Smooth muscle cell (in vitro differentiated cells): ENCODE data around the gene MYLK3. TPM values are rescaled to one million over a fixed set of nuclear protein-coding genes. Genes with fewer than 3 reads are reported as not detected.

Source experiments
- DNase-seq: peaks from one replicate; lab custom pipeline; 2025; ENCODE audit not compliant: unreplicated experiment; lab: John Stamatoyannopoulos, UW
- H2AFZ ChIP-seq: fragments of 200-600 bp; sonication (generic); 2 replicates; pipeline ENCODE4 v1.6.0; 2016; ENCODE audit warnings: antibody characterized with exemption, low read depth, mild to moderate bottlenecking
- H3F3A ChIP-seq: fragments of 200-600 bp; sonication (generic); 2 replicates; pipeline ENCODE4 v1.6.0; 2017; ENCODE audit warnings: antibody characterized with exemption, low read depth
- H3K27ac ChIP-seq: fragments of 200-600 bp; sonication (generic); 2 replicates; pipeline ENCODE4 v1.5.1; 2016; ENCODE audit warnings: low read depth, mild to moderate bottlenecking
- H3K27me3 ChIP-seq: fragments of 200-600 bp; sonication (generic); 2 replicates; pipeline ENCODE4 v1.6.1; 2016; ENCODE audit warnings: low read depth, mild to moderate bottlenecking
- H3K36me3 ChIP-seq: fragments of 200-600 bp; sonication (generic); 2 replicates; pipeline ENCODE4 v1.5.1; 2016; ENCODE audit warnings: low read depth
- H3K4me1 ChIP-seq: fragments of 200-600 bp; sonication (generic); 2 replicates; pipeline ENCODE4 v1.5.1; 2016; ENCODE audit warnings: low read depth
- H3K4me2 ChIP-seq: fragments of 200-600 bp; sonication (generic); 2 replicates; pipeline ENCODE4 v1.6.0; 2016; ENCODE audit warnings: mild to moderate bottlenecking
- H3K4me3 ChIP-seq: fragments of 200-600 bp; sonication (generic); 2 replicates; pipeline ENCODE4 v1.5.1; 2016; ENCODE audit warnings: mild to moderate bottlenecking
- H3K79me2 ChIP-seq: fragments of 200-600 bp; sonication (generic); 2 replicates; pipeline ENCODE4 v1.6.0; 2016; ENCODE audit warnings: low read depth, mild to moderate bottlenecking
- H3K9ac ChIP-seq: fragments of 200-600 bp; sonication (generic); 2 replicates; pipeline ENCODE4 v1.6.0; 2016; ENCODE audit warnings: low read depth
- H3K9me3 ChIP-seq: fragments of 200-600 bp; sonication (generic); replicated peaks from 2 replicates; pipeline ENCODE4 v1.5.1; 2016; ENCODE audit warnings: low read depth
- H4K20me1 ChIP-seq: fragments of 200-600 bp; sonication (generic); 2 replicates; pipeline ENCODE4 v1.6.0; 2016; ENCODE audit warnings: low read depth
- WGBS: methylation state at CpG from one replicate; pipeline ENCODE4 v1.1.7; 2016; ENCODE audit warnings: low lambda C conversion rate; 5-methylcytosine and 5-hydroxymethylcytosine counted together
- polyA plus RNA-seq: library from polyadenylated mRNA; unstranded; fragments of >200 nt; fragmentation: Nextera tagmentation; extraction: Ambion mirVana; gene quantifications from 2 replicates; pipeline ENCODE4 v1.2.1, GENCODE V29; 2016
- total RNA-seq: library from RNA; depleted of rRNA; stranded (reverse); fragments of >200 nt; gene quantifications from 2 replicates; pipeline ENCODE4 v1.2.3, GENCODE V29; 2014
- TF ChIP-seq, protein P1 (sequence below): fragments of 200-600 bp; sonication (generic); IDR thresholded peaks from 2 replicates; pipeline ENCODE4 v1.5.1; 2017; ENCODE audit warnings: borderline replicate concordance, mild to moderate bottlenecking, antibody characterized with exemption; ENCODE audit not compliant: insufficient read depth, poor library complexity, severe bottlenecking

Gene MYLK3
- total and polyA plus RNA-seq, 2 experiments from 2014 or later = 0.22 to 0.33 TPM

DNA sequence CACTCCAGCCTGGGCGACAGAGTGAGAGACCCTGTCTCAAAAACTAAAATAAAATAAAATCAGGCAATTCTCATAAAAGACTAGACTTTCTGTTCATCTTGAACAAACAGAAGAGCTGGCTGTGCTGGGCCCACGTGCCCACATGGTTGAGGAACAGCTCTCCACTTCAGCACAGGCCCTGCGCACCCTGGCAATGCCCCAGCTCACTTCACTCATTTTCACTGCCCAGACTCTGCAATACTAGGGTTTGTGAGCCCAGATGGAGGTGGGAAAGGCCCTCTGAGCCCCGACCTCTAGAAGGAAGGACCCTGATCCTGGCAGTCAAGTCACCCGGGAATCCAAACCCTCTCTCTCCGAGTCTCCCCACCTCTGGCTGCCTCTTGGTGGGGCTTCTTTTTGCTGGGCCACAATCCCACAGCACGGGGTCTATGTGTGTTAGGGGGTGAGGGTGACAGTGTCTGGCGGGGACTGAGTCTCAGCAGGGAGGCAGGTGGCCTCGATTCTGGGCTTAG lies 14.8 kb downstream of the MYLK3 start:
- Histone ChIP-seq H3K4me3 (no peak overlapping the region), H3K36me3 (no peaks in the 10 kb centered on the region), H3F3A (no peaks in the 10 kb centered on the region), H3K9ac (no peak overlapping the region), H3K27me3 (no peaks in the 10 kb centered on the region), H4K20me1 (no peaks in the 10 kb centered on the region), H2AFZ (no peak overlapping the region), H3K4me1 (no peaks in the 10 kb centered on the region), H3K4me2 (no peak overlapping the region), H3K9me3 (no peaks in the 10 kb centered on the region), H3K27ac (no peak overlapping the region), H3K79me2 (no peaks in the 10 kb centered on the region)
- 90% methylated on average over 9 of the region's 9 CpGs for WGBS
- TF ChIP-seq, protein P1, sequence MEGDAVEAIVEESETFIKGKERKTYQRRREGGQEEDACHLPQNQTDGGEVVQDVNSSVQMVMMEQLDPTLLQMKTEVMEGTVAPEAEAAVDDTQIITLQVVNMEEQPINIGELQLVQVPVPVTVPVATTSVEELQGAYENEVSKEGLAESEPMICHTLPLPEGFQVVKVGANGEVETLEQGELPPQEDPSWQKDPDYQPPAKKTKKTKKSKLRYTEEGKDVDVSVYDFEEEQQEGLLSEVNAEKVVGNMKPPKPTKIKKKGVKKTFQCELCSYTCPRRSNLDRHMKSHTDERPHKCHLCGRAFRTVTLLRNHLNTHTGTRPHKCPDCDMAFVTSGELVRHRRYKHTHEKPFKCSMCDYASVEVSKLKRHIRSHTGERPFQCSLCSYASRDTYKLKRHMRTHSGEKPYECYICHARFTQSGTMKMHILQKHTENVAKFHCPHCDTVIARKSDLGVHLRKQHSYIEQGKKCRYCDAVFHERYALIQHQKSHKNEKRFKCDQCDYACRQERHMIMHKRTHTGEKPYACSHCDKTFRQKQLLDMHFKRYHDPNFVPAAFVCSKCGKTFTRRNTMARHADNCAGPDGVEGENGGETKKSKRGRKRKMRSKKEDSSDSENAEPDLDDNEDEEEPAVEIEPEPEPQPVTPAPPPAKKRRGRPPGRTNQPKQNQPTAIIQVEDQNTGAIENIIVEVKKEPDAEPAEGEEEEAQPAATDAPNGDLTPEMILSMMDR = no peak
- no peak for DNase-seq

DNA sequence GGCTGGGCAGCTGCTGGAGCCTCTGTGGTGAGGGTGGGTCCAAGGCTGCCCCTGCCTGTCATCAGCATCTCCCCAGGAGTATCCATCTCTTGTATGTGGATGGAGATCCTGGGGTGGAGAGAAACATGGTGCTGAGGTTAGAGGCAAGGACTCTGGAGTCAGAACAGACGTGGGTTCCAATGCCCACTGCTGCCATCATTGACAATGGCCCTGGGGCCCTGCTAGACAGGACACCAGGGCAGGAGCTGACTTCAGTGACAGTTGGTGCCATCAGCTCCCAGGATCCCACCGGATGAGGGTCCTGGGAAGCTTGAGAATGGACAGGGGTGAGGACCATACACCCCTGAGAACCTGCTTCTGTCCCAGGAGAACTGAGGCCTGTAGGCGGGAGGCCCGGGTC lies 15.6 kb downstream of the MYLK3 start:
- Histone ChIP-seq H3K79me2 (no peaks in the 10 kb centered on the region), H3K4me1 (no peaks in the 10 kb centered on the region), H3K27ac (no peak overlapping the region), H3K9me3 (no peaks in the 10 kb centered on the region), H3K9ac (no peak overlapping the region), H2AFZ (no peak overlapping the region), H4K20me1 (no peaks in the 10 kb centered on the region), H3K36me3 (no peaks in the 10 kb centered on the region), H3K4me2 (no peak overlapping the region), H3K4me3 (no peak overlapping the region), H3F3A (no peaks in the 10 kb centered on the region), H3K27me3 (no peaks in the 10 kb centered on the region)
- 83% methylated on average over 4 of the region's 4 CpGs for WGBS
- no peak for DNase-seq
- TF ChIP-seq, protein P1 = no peak

DNA sequence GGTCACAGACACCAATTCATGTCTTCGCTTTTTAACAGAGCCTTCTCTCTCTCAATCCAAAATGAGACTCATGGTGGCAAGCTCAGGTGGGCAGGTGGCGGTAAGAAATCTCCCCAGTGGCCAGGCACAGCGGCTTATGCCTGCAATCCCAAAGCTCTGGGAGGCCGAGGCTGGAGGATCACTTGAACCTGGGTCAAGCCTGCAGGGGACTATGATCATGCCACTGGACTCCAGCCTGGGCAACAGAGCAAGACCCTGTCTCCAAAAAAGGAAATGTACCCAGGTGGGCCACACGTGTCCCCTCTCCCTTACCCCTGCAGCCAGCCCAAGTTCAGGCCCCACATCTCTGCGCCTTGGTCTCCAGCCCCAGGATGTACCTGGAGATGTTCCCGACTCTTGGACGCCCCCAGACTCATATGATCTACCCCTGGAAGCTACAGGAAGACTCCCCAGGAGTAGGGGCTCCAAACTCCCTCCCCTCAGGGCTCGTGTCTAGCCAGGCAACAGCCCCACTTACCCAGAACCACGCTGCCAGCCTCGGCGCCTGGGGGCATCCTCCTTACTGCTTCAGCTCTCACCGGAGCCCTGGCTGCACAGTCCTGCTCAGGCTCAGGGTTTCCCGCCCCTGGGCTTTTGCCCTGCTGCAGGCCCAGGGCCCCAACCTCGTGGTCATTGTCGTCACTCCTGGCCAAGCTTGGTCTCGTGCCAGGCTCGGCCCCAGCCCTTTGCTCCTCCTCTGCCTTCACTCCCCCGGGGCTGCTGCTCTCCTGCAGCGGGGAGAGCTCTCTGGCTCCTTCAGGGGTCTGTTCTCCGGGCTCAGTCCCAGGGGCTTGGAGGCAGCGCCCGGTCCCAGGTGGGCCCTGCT lies 16.2 kb downstream of the MYLK3 start:
- Histone ChIP-seq H3K27me3 (no peaks in the 10 kb centered on the region), H4K20me1 (no peaks in the 10 kb centered on the region)
- 88% methylated on average over 23 of the region's 23 CpGs for WGBS

More for the DNA sequence above, 16.2 kb downstream of the MYLK3 start:
- TF ChIP-seq, protein P1 = no peak
- Histone ChIP-seq H3K4me2 (no peak overlapping the region), H2AFZ (no peak overlapping the region), H3K79me2 (no peaks in the 10 kb centered on the region), H3K4me1 (no peaks in the 10 kb centered on the region), H3K9ac (no peak overlapping the region), H3K36me3 (no peaks in the 10 kb centered on the region), H3K27ac (no peak overlapping the region), H3F3A (no peaks in the 10 kb centered on the region), H3K4me3 (no peak overlapping the region), H3K9me3 (no peaks in the 10 kb centered on the region)
- no peak for DNase-seq
